ENCODE results near the gene EPS8L1. TPM values are rescaled to one million over a fixed set of nuclear protein-coding genes. Genes with fewer than 3 reads are reported as not detected.
A peak's percentile ranks its signal among the peaks of the same experiment; 100 is the strongest.

Gene EPS8L1
- total RNA-seq, 1 donor from 2014 or later = 30.5 TPM

GRCh38 chr19:55069865-55070197, 5.8 kb upstream of the EPS8L1 start:
- DNase-seq (ENCODE audit: low read depth) = no peak
- TF ChIP-seq CTCF (IDR thresholded peaks at IDR 0.05; ENCODE audit: insufficient read depth, low read length, poor library complexity, severe bottlenecking) = no peak
- peaks cover 35% of the 10 kb centered on the region for H3K27me3 ChIP-seq (ENCODE audit: control insufficient read depth, insufficient read depth, low read length)
- H3K4me3 ChIP-seq (ENCODE audit: low read depth, low read length) = no peak overlapping the region
- no peaks in the 10 kb centered on the region for H3K36me3 ChIP-seq (ENCODE audit: control insufficient read depth, insufficient read depth, low read length)

GRCh38 chr19:55070466-55071128, 5.1 kb upstream of the EPS8L1 start:
- no peaks in the 10 kb centered on the region for H3K36me3 ChIP-seq (ENCODE audit: control insufficient read depth, insufficient read depth, low read length)
- TF ChIP-seq CTCF (IDR thresholded peaks at IDR 0.05; ENCODE audit: insufficient read depth, low read length, poor library complexity, severe bottlenecking) = no peak
- H3K4me3 ChIP-seq (ENCODE audit: low read depth, low read length) = no peak overlapping the region
- DNase-seq (ENCODE audit: low read depth) = no peak
- peaks cover 35% of the 10 kb centered on the region for H3K27me3 ChIP-seq (ENCODE audit: control insufficient read depth, insufficient read depth, low read length)

GRCh38 chr19:55071129-55071502, 4.6 kb upstream of the EPS8L1 start:
- no peak for DNase-seq (ENCODE audit: low read depth)
- Histone ChIP-seq H3K4me3 (ENCODE audit: low read depth, low read length) (no peak overlapping the region), H3K36me3 (ENCODE audit: control insufficient read depth, insufficient read depth, low read length) (no peaks in the 10 kb centered on the region), H3K27me3 (ENCODE audit: control insufficient read depth, insufficient read depth, low read length) (peaks cover 34% of the 10 kb centered on the region)
- no peak for TF ChIP-seq CTCF (IDR thresholded peaks at IDR 0.05; ENCODE audit: insufficient read depth, low read length, poor library complexity, severe bottlenecking)

- Histone ChIP-seq H3K27me3 (ENCODE audit: control insufficient read depth, insufficient read depth, low read length) (peaks cover 31% of the 10 kb centered on the region), H3K4me3 (ENCODE audit: low read depth, low read length) (no peak overlapping the region), H3K36me3 (ENCODE audit: control insufficient read depth, insufficient read depth, low read length) (no peaks in the 10 kb centered on the region)
- no peak for DNase-seq (ENCODE audit: low read depth)
- no peak for TF ChIP-seq CTCF (IDR thresholded peaks at IDR 0.05; ENCODE audit: insufficient read depth, low read length, poor library complexity, severe bottlenecking)
Measured at GRCh38 chr19:55071913-55072312, 3.8 kb upstream of the EPS8L1 start.

GRCh38 chr19:55076321-55076720, 652 bp downstream of the EPS8L1 start:
- no peak for TF ChIP-seq CTCF (IDR thresholded peaks at IDR 0.05; ENCODE audit: insufficient read depth, low read length, poor library complexity, severe bottlenecking)
- DNase-seq (ENCODE audit: low read depth) = no peak
- peaks cover 22% of the 10 kb centered on the region for H3K27me3 ChIP-seq (ENCODE audit: control insufficient read depth, insufficient read depth, low read length)
- peak overlapping the region; percentile 28 for H3K4me3 ChIP-seq (ENCODE audit: low read depth, low read length)
- no peaks in the 10 kb centered on the region for H3K36me3 ChIP-seq (ENCODE audit: control insufficient read depth, insufficient read depth, low read length)

- DNase-seq (ENCODE audit: low read depth) = no peak
- Histone ChIP-seq H3K27me3 (ENCODE audit: control insufficient read depth, insufficient read depth, low read length) (peaks cover 30% of the 10 kb centered on the region), H3K4me3 (ENCODE audit: low read depth, low read length) (no peak overlapping the region), H3K36me3 (ENCODE audit: control insufficient read depth, insufficient read depth, low read length) (no peaks in the 10 kb centered on the region)
- no peak for TF ChIP-seq CTCF (IDR thresholded peaks at IDR 0.05; ENCODE audit: insufficient read depth, low read length, poor library complexity, severe bottlenecking)
Measured at GRCh38 chr19:55077106-55077505, 1.4 kb downstream of the EPS8L1 start.

All from kidney epithelial cell (primary cell).